GM12872 (cell line): Measurements from ENCODE around the gene XRN1.

ENCODE experiments used
- TF ChIP-seq, protein P1 (sequence below): IDR thresholded peaks from 3 replicates; pipeline ENCODE4 v1.5.1; 2011; ENCODE audit warnings: low read depth, mild to moderate bottlenecking, low read length, moderate library complexity; ENCODE audit not compliant: insufficient read depth

XRN1 gene

DNA sequence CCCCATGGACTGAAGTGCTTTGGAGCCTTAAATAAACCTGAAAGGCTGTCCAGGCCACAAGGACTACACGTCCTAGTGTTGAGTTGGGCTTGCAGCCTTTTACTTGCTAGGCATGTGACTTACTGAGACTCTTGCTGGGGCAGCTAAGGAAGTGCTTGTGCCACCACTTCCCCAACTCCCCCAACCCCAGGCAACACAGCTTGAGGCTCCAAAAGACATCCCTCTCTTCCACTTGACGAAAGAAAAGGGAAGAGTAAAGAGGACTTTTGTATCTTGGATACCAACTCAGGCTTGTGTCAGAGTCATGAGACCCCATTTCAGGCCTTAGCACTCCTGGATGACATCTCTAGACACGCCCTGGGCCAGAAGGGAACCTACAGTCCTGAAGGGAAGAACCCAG is 109.8 kb downstream of the XRN1 start:
- TF ChIP-seq, protein P1, sequence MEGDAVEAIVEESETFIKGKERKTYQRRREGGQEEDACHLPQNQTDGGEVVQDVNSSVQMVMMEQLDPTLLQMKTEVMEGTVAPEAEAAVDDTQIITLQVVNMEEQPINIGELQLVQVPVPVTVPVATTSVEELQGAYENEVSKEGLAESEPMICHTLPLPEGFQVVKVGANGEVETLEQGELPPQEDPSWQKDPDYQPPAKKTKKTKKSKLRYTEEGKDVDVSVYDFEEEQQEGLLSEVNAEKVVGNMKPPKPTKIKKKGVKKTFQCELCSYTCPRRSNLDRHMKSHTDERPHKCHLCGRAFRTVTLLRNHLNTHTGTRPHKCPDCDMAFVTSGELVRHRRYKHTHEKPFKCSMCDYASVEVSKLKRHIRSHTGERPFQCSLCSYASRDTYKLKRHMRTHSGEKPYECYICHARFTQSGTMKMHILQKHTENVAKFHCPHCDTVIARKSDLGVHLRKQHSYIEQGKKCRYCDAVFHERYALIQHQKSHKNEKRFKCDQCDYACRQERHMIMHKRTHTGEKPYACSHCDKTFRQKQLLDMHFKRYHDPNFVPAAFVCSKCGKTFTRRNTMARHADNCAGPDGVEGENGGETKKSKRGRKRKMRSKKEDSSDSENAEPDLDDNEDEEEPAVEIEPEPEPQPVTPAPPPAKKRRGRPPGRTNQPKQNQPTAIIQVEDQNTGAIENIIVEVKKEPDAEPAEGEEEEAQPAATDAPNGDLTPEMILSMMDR, result no peak

DNA sequence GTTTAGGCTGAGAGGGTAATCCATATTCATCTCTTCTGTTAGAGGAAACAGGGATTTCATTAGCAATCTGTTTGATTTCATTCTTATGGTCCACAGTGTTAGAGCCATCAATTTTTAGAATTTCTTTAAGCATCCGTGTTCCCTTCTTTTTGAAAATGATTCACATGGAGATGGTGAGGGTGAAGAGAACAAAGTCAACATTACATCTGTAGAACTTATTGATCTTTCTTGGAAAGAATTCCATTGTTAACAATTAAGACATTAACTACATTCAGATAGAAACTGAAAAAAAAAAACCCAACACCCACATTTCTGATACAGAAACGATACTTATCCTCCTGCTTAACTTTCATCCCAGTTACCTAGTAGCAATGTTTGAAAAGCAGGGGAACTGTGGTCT is 115.4 kb downstream of the XRN1 start:
- TF ChIP-seq, protein P1, result no peak

DNA sequence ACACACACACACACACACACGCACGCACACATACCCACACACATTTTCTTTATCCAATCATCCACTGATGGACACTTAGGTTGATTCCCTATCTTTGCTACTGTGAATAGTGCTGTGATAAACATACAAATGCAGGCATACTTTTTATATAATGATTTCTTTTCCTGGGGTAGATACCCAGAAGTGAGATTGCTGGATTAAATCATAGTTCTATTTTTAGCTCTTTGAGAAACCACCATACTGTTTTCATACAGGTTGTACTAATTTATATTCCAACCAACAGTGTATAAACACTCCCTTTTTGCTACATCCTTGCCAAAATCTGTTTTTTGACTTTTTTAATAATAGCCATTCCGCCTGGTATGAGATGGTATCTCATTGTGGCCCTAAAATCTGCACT is 127.9 kb downstream of the XRN1 start:
- TF ChIP-seq, protein P1, result no peak

DNA sequence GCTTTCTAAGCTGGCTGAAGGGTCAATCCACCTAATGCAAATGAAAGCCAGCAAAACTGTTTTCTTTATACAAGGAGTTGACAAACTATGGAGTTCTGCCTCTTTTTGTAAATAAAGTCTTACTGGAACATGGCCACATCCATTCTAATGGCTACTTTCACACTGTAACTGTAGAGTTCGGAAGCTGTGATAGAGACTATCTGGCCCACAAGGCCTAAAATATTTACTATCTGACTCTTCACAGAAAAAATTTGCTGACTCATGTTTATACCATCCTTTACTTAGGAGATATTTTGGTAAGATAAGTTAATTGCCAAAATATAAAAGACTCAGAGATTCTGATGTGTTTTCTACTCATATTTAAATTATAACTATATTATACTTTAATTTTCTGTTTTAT is 128.7 kb downstream of the XRN1 start:
- TF ChIP-seq, protein P1, result no peak

DNA sequence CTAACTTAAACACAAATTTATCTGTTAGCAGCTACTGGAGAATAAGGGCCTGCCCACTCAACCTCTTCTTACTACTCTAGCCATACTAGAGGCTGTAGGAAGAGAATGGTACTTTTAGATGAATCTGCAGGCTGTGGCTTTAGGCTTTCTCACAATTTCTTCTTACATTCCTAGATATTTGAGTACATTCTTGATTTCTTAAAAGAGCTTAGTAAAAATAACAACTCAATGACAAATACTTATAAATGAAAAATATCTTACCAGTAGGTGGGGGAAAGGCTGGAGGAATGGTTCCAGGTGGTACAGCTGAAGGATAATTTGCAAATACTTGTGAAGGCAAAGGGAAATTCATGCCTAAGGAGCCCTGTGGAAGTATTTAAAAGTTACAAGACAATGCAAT is 129.5 kb downstream of the XRN1 start:
- TF ChIP-seq, protein P1, result no peak

DNA sequence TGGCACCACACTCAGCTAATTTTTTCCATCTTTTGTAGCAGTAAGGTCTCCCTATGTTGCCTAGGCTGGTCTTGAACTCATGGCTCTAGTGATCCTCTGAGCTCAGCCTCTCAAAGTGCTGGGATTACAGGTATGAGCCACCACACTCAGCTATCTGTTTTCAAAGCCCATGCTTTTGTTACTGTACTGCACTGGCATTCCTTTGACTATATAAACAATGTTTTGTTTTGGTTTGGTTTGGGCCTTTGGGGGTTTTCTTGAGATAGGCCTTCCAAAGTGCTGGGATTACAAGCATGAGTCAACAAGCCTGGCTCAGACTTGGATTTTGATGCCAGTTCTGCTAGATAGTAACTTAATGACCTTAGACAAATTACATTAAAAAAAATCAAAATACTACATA is 132.8 kb downstream of the XRN1 start:
- TF ChIP-seq, protein P1, result no peak

DNA sequence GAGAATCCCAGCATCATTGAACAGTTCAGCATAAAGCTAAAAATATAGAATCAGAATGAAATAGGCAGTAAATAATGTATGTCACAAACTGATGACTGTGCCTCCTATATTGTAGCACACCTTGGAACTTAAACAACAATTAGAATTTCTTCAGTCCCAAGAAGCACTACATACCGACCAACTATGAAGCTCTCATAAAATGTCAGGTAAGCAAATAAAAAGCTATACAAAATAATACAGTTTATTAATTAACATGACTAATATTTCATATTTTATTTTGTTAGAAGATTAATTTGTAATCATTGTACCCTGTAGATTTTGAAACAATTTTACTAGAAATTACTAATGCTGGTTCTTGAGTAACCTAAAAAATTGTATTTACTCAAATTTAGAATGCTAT is 137.4 kb downstream of the XRN1 start:
- TF ChIP-seq, protein P1, result no peak

DNA sequence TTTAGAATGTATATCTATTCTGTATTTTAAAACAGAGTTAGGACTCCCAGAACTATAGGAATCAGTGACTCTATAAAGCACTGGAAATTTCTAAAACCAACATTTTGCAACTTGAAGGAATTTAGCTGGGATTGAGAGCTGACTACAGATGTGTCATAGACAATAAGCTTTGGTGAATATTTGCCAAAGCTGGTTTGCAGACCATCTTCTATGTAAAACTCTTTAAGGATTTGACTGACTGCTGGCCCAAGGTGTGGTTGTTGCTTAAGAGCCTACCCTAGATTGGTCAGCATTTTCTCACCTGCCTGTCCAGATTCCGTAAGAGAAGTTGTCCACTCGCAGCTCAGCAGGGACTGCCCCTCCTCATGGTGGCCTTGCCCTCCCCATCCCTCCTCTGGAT is 149.2 kb downstream of the XRN1 start:
- TF ChIP-seq, protein P1, result no peak
